A673 (cell line): ENCODE data around the gene ACTN4.

ENCODE experiments used
- CTCF ChIP-seq: fragments of 300-800, 200-600 bp; sonication (generic); conservative IDR thresholded peaks from 2 replicates; pipeline ENCODE4 v1.5.1; 2017; ENCODE audit warnings: low read depth, mild to moderate bottlenecking, antibody characterized with exemption, low read length, moderate library complexity, mixed read lengths
- EZH2 ChIP-seq: fragments of 200-600 bp; sonication (generic); IDR thresholded peaks from 2 replicates; pipeline ENCODE4 v1.6.1; 2017; ENCODE audit warnings: borderline replicate concordance, low read depth, mild to moderate bottlenecking, mixed read lengths, antibody characterized with exemption, low read length; ENCODE audit not compliant: poor library complexity, severe bottlenecking

GRCh38 chr19:38658462-38659306, 11.2 kb downstream of the ACTN4 start:
- TF ChIP-seq CTCF (no peak), EZH2 (no peak)
